GM06990 (cell line): Measurements from ENCODE around the gene TSHZ3.

Experiments used
- DNase-seq: peaks from one replicate; pipeline ENCODE4 v3.0.0-alpha.2; 2011; ENCODE audit not compliant: insufficient read length; ENCODE audit errors: extremely low read depth
- H3K27me3 ChIP-seq: replicated peaks from 2 replicates; pipeline ENCODE4 v1.6.0; 2011; ENCODE audit warnings: low read length; ENCODE audit not compliant: control insufficient read depth, insufficient read depth
- H3K36me3 ChIP-seq: 2 replicates; pipeline ENCODE4 v1.5.1; 2011; ENCODE audit warnings: low read length; ENCODE audit not compliant: control insufficient read depth, insufficient read depth
- H3K4me3 ChIP-seq: replicated peaks from 2 replicates; pipeline ENCODE4 v1.5.1; 2011; ENCODE audit warnings: low read depth, mild to moderate bottlenecking, control low read depth, low read length
- TF ChIP-seq, protein P1 (sequence below): IDR thresholded peaks from 2 replicates; pipeline ENCODE4 v1.5.1; 2011; ENCODE audit warnings: low read length, control low read depth, mild to moderate bottlenecking, inconsistent platforms; ENCODE audit not compliant: insufficient read depth, poor library complexity, severe bottlenecking

TSHZ3 gene

DNA sequence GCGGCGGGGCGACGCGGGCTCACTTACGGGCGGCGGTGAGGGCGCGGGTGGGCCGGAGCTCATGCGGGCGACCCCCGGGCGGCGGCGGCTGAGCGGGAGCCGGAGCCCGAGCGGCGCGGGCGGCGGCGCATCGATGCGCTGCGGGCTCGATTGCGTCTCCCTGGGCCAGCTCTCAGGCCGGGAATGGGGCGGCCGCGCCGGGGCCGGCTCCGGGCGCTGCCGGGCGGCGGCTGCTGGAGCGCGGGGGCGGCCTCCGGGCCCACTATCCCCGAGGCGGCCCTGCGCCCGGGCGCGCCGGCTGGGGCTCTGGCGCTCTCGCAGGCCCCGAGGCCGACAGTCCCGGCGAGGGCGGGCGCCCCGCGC, 1.4 kb upstream of the TSHZ3 start:
- no peaks in the 10 kb centered on the region for H3K36me3 ChIP-seq
- TF ChIP-seq, protein P1, sequence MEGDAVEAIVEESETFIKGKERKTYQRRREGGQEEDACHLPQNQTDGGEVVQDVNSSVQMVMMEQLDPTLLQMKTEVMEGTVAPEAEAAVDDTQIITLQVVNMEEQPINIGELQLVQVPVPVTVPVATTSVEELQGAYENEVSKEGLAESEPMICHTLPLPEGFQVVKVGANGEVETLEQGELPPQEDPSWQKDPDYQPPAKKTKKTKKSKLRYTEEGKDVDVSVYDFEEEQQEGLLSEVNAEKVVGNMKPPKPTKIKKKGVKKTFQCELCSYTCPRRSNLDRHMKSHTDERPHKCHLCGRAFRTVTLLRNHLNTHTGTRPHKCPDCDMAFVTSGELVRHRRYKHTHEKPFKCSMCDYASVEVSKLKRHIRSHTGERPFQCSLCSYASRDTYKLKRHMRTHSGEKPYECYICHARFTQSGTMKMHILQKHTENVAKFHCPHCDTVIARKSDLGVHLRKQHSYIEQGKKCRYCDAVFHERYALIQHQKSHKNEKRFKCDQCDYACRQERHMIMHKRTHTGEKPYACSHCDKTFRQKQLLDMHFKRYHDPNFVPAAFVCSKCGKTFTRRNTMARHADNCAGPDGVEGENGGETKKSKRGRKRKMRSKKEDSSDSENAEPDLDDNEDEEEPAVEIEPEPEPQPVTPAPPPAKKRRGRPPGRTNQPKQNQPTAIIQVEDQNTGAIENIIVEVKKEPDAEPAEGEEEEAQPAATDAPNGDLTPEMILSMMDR, result no peak
- H3K4me3 ChIP-seq, result no peak overlapping the region
- H3K27me3 ChIP-seq, result no peaks in the 10 kb centered on the region
- no peak for DNase-seq

DNA sequence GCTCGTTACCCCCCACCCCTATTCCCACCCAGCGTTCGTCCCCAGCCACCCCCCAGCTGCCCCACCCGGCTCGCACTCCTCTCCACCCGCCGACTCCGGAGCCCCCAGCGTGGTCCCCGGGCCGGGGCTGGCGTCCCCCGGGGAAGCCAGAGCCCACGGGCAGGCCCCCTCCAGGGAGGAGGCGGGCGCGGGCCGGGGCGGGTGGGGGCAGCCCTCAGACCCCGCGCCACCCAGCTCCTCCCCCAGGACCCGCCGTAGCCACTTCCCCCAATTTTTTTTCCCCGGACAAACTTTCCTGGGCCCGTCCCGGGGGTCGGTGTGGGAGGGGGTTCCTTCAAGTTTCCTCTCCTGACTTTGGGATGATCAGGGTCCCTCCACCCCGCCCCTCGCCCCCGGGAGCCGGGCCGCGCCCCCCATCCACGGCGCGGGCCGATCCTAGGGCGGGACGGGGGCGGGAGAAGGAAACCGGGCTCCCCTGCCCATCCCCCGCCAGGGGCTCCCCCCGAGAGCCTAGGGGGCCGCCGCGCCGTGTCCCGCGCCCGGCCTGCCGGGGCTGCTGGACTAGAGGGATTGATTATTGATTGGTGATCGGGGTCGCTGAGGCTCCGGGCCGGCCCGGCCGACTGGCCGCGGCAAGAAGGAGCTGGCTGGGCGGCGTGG, 927 bp upstream of the TSHZ3 start:
- Histone ChIP-seq H3K36me3 (no peaks in the 10 kb centered on the region), H3K27me3 (no peaks in the 10 kb centered on the region), H3K4me3 (no peak overlapping the region)
- DNase-seq, result no peak
- TF ChIP-seq, protein P1, result no peak

DNA sequence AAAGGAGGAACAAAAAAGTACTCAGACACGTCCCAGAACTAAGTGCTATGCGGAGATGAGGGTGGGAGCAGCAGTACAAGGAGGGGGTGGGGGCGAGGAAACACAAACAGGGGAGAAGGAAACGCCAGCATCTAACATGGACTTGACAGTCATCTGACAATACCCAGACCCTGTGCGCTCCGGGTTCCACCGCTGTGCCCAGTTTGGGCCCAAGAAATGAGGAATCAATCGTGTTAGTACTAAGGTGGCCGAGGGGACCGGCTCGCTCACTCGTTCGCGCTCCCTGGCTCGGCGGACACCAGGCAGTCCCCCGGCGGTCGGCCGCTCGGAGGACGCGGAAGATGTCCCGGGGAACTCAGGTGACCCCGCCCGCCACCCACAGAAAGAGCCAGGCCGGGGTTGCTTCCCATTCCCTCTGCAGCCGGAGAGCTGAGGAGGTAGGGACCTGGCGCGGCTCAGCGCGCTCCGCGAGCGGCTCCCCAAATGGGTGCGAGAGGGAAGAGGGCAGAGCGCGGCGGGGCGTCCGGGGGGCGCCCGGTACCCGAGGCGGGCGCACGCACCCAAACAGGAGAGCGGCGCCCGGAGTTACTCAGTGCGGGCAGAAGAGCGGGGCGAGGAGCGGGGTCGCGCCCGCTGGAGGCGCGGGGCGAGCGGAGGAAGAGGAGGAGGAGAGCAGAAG, 616 bp downstream of the TSHZ3 start:
- DNase-seq, result no peak
- H3K27me3 ChIP-seq, result no peaks in the 10 kb centered on the region
- H3K36me3 ChIP-seq, result no peaks in the 10 kb centered on the region
- TF ChIP-seq, protein P1, result no peak
- H3K4me3 ChIP-seq, result no peak overlapping the region

DNA sequence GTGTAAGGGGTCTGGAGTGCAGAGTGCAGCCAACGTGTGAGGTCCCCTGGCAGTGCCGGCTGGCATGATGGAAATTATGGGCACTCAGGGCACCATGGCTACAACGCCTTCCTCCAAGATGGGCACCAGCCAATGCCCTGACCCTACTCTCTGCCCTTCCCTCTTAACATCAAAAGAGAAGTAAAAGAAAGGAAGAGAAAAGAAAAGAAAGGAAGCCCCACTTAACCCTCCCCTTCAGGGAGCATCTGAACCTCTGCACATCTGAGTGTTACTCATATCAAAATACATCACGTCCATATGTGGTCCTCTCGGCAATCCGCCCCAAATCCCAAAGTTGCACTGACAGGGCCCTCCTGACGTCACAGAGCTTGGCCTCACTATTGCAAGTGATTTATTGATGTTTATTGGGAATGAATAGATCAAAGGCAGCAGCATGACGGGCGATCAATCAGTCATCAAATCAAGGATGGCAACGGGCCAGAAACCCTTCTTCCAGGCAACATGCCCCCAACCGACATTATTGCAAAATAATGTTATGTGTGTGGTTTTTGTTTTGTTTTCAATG, 1.3 kb downstream of the TSHZ3 start:
- no peaks in the 10 kb centered on the region for H3K36me3 ChIP-seq
- no peak overlapping the region for H3K4me3 ChIP-seq
- no peak for DNase-seq
- H3K27me3 ChIP-seq, result no peaks in the 10 kb centered on the region
- TF ChIP-seq, protein P1, result no peak

DNA sequence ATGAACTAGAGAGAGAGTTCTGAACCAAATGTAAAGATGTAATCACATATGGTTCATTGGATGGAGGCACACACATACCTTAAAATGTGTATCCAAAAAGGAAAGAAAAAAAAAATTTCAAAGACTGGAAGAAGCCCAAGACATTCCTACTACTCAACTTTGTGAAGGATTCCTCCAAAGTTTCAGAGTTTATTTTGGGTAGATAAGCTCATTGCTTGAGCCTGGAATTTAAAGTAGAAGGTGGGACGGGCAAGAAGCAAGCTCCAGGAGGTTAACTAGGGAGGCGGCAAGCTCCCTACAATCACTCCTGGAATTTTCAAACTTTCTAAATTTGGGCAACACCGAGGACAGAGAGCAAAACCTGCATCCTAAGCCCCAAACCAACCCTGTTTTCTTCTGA, 1.9 kb downstream of the TSHZ3 start:
- Histone ChIP-seq H3K36me3 (no peaks in the 10 kb centered on the region), H3K4me3 (no peak overlapping the region), H3K27me3 (no peaks in the 10 kb centered on the region)
- no peak for DNase-seq
- TF ChIP-seq, protein P1, result no peak
